ENCODE results near the gene EBF3. TPM values are rescaled to one million over a fixed set of nuclear protein-coding genes. Genes with fewer than 3 reads are reported as not detected.

Gene EBF3
- total RNA-seq, 1 experiment from 2014 or later: 0.22 TPM

DNA sequence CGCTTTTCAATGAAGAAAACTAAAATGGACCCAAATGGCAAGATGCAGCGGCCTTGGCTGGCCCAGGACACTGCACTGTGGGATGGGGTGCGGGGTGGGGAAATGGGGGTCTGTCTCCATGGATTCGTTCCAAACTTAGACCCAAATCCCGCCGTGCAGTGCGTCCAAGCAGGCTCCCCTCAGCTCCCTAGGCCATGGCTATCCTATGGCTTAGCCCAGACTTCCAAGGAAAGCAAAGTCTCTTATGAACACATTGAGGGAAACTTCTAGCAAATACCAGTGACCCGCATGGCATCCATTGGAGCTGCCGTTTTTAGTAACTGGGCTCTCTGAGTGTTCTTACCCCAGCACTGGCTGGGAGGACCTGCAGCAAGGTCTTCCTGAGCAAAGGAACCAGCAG lies 122.5 kb downstream of the EBF3 start:
- H2AFZ ChIP-seq (ENCODE audit: low read length): no peak overlapping the region
- 0 out of 7 replicates have a peak overlapping the region, but pooled peaks of 1 of the 3 experiments have one; percentile 39 for H3K27ac Mint-ChIP-seq
- H2BK5ac ChIP-seq (ENCODE audit: insufficient read length, low read length): no peak overlapping the region
- no peaks in the 10 kb centered on the region for H3K4me1 ChIP-seq (ENCODE audit: insufficient read depth, low read length)
- no peak overlapping the region for H3K14ac ChIP-seq (ENCODE audit: insufficient read depth, low read length)
- H3K79me1 ChIP-seq (ENCODE audit: insufficient read depth, low read depth, low read length, poor library complexity, severe bottlenecking): no peaks in the 10 kb centered on the region
- H2BK120ac ChIP-seq (ENCODE audit: low read depth, low read length, poor library complexity, severe bottlenecking): no peak overlapping the region
- no peak overlapping the region for H2BK15ac ChIP-seq (ENCODE audit: low read depth, low read length)
- H3K23me2 ChIP-seq (ENCODE audit: insufficient read length, low read depth, low read length, poor library complexity, severe bottlenecking): no peaks in the 10 kb centered on the region
- WGBS (ENCODE audit: extremely low coverage, insufficient read length, low lambda C conversion rate): no CpG with 5 or more reads among the region's 9 CpGs
- no peak overlapping the region for H3K4me2 ChIP-seq (ENCODE audit: insufficient read depth, insufficient read length, low read length)
- no peaks in the 10 kb centered on the region for H3K27me3 ChIP-seq (ENCODE audit: insufficient read depth, low read length)
- H2BK12ac ChIP-seq (ENCODE audit: insufficient read length, low read depth, low read length): no peak overlapping the region
- no peak overlapping the region for H4K91ac ChIP-seq (ENCODE audit: insufficient read length, low read depth, low read length)
- H3K36me3 Mint-ChIP-seq (ENCODE audit: insufficient read depth in 1 of 3, low read depth in 3 of 3): no peaks in the 10 kb centered on the region
- H3K9ac ChIP-seq (ENCODE audit: extremely low read depth, insufficient read length, low read length): no peak overlapping the region
- H3K9me3 Mint-ChIP-seq: no peaks in the 10 kb centered on the region
- TF ChIP-seq, protein P1, sequence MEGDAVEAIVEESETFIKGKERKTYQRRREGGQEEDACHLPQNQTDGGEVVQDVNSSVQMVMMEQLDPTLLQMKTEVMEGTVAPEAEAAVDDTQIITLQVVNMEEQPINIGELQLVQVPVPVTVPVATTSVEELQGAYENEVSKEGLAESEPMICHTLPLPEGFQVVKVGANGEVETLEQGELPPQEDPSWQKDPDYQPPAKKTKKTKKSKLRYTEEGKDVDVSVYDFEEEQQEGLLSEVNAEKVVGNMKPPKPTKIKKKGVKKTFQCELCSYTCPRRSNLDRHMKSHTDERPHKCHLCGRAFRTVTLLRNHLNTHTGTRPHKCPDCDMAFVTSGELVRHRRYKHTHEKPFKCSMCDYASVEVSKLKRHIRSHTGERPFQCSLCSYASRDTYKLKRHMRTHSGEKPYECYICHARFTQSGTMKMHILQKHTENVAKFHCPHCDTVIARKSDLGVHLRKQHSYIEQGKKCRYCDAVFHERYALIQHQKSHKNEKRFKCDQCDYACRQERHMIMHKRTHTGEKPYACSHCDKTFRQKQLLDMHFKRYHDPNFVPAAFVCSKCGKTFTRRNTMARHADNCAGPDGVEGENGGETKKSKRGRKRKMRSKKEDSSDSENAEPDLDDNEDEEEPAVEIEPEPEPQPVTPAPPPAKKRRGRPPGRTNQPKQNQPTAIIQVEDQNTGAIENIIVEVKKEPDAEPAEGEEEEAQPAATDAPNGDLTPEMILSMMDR (conservative IDR thresholded peaks at IDR 0.05): no peak
- H4K20me1 ChIP-seq (ENCODE audit: control insufficient read depth, insufficient read depth, insufficient read length): no peaks in the 10 kb centered on the region
- no peak overlapping the region for H3K23ac ChIP-seq (ENCODE audit: insufficient read length, low read depth, low read length)
- no peaks in the 10 kb centered on the region for H3K27me3 Mint-ChIP-seq (ENCODE audit: low read depth)
- no peak overlapping the region for H3K4ac ChIP-seq (ENCODE audit: low read depth, low read length)
- no peak overlapping the region for H3K56ac ChIP-seq (ENCODE audit: insufficient read length, low read depth, low read length)
- no peak overlapping the region for H4K8ac ChIP-seq (replicated peaks; ENCODE audit: insufficient read length, low read depth, low read length)
- H3K27ac ChIP-seq (ENCODE audit: insufficient read length, low read depth, low read length): no peak overlapping the region
- no peak overlapping the region for H2AK5ac ChIP-seq (ENCODE audit: insufficient read length, low read length)
- H4K5ac ChIP-seq (ENCODE audit: insufficient read length, low read depth, low read length): no peak overlapping the region
- DNase-seq: no peak
- H3K9me3 ChIP-seq (ENCODE audit: control insufficient read depth, low read depth, low read length): no peaks in the 10 kb centered on the region
- no peak overlapping the region for H3T11ph ChIP-seq (ENCODE audit: low read length)
- peaks cover 7 to 15% of the 10 kb centered on the region in 2 experiments for H3K4me1 Mint-ChIP-seq
- no peak overlapping the region for H3K4me3 Mint-ChIP-seq
- no peak overlapping the region for H3K18ac ChIP-seq (ENCODE audit: insufficient read length, low read depth, low read length)
- no peaks in the 10 kb centered on the region for H3K79me2 ChIP-seq (ENCODE audit: insufficient read depth, low read length)
- H2BK20ac ChIP-seq (ENCODE audit: low read depth, low read length, poor library complexity, severe bottlenecking): no peak overlapping the region
